Adrenal gland (tissue), 5 donors: ENCODE results near the gene UGT2B7.

Source experiments
- CTCF ChIP-seq, 6 experiments: fragments of 450-650 bp in 4 of 6; fragments of 200-600 bp in 2 of 6; sonication (generic) in 1 of 6; IDR thresholded peaks; 1 replicate in 5 of 6; 2 replicates in 1 of 6; pipeline versions ENCODE4 v1.5.1 to v1.8.0; 2016 to 2021; ENCODE audit warnings: antibody characterized with exemption in 6 of 6, mild to moderate bottlenecking in 2 of 6, moderate library complexity in 1 of 6
- POLR2A ChIP-seq, 2 donors: fragments of 450-650 bp; IDR thresholded peaks; one replicate each; pipeline ENCODE4 v1.6.1; 2017; ENCODE audit warnings: antibody characterized with exemption in 2 of 2, mild to moderate bottlenecking in 2 of 2, moderate library complexity in 1 of 2
- donor health status: DM: no; HTN: no; CAD: no.

- TF ChIP-seq CTCF (IDR thresholded peaks at IDR 0.05) (no peak), POLR2A (IDR thresholded peaks at IDR 0.05) (no peak)
Measured at GRCh38 chr4:69104719-69105275, 8.5 kb downstream of the UGT2B7 start.
